CD4-positive, alpha-beta T cell treated with Interleukin-21 for 1 hour (primary cell): ENCODE data around the gene INPP5A.
"Not testable (repeated sequence)": the region's sequence is repeated elsewhere in the genome, so short reads cannot be mapped to it uniquely, and the experiment has no call there.

Source experiments
- DNase-seq: peaks from one replicate; pipeline ENCODE4 v3.0.0-alpha.2; 2020

INPP5A gene

DNA sequence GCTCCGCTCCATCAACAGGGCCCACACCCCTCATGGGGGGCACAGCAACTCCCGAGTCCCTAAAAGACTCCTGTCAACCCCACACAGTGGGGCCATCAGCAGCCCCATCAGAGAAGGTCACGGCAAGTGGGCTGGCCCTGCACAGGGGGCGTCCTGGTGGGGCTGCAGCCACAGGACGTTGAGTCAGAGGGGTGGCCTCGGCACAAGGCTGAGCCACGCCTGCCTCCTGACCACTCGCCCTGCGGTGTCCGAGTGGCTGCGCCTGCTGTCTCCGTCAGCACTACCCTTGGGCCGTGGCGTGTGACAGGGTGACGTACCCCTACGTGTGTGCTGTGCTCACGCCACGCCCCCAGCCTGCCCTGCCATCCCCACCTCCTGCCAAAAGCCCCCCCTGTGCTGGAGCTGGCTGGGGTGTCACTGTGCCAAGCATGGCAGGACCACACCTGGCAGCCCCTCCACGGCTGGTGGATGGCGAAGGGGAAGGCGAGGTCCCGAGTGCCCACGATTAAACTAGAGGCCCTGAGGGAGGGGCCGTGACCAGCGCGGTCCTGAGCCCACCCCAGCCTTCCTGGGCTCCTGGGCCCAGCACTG is 274.4 kb downstream of the INPP5A start:
- DNase-seq, result no peak

DNA sequence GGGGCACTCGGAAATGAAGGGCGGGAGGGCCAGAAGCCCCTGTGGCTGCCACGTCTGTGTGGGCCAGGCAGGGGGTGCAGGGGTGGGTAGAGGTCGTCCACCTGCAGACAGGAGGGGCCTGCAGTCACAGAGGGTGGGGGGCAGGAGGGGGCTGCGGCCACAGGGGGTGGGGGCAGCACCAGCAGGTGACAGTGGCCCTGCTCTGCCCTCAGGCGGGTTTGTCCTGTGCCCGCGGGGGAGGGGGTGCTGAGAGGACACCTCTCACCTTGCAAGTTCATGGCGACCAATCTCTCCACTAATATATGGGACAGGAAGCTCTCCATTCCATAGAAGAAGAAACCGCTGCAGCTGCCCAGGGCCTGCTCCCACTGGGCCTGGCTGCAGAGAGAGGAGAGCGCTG is 274.9 kb downstream of the INPP5A start:
- DNase-seq, result no peak

DNA sequence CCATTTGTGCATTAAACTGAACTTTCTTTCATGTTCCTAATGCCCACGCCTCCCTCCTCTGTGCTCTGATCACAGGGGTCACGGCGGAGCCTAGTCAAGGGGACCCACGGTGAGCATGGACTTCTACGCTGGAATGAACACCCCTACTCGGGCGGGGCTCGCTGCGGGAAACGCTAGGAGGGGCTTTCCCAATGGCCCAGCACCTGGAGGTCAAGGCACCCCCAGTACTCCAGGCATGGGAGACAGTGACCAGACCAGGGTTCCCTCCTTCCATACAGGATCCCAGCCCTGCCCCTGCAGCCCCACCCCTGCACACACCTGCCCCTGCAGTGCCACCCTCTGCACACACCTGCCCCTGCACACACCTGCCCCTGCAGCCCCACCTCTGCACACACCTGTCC is 275.4 kb downstream of the INPP5A start:
- DNase-seq, result no peak

DNA sequence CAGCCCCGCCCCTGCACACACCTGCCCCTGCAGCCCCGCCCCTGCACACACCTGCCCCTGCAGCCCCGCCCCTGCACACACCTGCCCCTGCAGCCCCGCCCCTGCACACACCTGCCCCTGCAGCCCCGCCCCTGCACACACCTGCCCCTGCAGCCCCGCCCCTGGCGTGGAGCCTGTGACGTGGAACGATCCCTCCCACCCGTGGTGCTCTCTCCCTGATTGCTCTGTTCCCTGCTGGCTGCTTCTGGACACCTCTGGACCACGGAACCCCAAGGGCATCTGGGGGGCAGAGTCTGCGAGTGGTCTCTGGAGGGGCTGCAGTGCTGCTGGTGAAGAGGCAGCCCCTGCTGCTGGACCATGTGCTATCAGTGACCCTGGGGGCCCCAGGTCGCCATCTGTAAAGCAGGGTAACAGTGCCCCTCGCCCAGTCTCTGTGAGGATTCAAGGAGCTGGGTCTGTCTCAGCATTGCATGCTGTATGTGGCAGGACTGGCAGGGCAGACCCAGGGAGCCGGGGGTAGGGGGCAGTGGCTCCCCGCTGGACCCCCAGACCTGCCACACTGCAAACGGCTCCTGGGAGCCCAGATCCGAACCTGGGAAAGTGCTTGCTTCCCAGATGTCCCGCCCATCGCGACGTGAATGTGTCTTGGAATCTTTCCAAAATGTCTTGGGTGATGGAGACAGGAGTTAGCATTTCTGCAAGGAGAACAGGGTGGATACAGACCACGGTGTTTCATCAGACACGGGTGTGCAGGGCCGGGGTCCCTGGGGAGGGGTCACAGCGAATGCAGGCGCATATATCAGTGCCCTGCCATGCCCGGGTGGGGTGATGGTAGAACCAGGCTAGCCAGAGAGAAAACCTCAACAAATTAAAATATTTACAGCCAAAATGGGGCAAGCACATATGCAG is 276.2 kb downstream of the INPP5A start:
- DNase-seq, result no peak

DNA sequence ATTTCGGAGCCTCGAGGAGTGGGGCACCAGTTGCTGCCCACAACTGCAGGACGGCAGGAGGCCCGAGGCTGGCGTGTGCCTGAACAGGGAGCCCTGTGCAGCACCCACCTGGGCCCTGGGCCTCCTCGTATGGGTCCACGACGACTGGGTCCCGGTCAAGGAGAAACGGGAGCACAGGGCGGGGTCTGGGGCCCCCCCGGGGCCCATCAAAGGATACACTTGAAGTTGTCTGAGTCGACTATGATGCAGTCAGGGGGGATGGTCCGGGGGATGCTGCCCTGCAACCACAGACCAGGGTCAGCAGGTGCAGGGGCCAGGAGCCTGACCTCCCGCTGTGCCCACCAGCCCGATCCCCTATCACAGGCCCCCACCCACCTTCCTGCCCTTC is 276.9 kb downstream of the INPP5A start:
- DNase-seq, result no peak

DNA sequence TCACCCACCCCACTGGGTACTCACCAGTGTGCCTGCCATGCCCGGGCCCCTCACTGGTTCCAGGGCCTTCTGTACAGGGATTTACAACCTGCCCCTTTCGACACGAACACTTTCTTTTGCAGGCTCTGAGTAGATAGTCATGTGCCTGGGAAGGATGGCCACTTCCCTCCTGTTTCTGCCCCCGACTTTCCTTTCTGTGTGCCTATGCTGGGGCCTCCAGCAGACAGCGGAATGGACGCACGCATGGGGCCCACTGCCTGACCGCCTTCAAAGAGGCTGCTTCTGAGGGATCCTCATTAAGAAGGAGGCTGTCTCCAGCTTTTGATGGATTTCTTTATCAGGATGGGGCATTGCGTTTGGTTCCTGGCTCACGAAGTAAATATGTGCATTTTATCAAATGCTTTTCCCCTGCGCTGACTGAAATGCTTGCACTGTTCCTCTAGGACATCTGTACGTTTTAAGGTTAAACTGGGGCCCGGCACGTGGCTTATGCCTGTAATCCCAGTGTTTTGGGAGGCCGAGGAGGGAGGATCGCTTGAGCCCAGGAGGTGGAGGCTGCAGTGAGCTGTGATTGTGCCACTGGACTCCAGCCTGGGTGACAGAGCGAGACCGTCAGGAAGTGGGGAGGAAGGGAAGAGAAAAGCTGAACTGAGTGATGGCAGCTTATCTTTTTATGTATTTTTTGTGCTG is 277.7 kb downstream of the INPP5A start:
- DNase-seq, result no peak

DNA sequence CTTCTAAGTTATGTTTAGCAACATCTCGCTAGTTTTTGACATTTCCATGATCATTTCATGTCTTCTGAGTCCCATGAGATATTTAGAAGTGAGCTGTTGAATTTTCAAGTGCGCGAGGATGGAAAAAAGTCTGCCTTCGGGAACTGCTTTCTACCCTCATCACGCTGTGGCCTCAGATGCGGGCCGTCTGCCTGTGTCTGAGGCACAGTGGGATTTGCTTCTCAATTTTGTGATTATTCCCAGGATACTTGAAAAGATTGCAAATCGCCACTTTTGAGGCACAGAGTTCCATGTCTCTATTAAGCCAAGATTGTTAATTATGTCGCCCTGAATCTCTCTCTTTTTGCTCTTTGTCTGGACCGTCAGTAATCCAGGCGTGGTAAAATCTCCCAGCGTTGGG is 279.1 kb downstream of the INPP5A start:
- no peak for DNase-seq

DNA sequence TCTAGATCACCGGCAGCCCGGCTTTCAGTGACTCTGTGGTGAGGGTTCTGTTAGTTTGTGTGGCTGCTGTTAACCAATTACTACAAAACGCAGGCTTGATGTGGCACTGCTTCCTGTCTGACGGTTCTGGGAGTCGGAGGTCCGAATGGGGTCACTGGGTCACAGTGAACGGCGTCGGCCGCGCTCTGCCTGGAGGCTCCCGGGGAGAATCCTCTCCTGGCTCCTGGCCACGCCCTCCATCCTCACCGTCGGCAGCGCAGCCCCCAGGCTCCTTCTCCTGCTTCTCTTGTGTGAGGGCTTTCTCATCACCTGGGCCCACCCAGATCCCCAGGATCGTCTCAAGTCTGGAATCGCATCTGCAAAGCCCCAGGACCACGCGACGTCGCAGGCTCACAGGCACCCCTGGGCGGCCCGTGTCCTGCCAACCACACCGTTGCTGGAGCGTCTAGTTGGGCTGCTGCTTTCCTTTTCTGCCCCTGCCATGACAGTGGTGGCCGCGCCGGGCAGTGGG is 280.2 kb downstream of the INPP5A start:
- DNase-seq, result no peak

DNA sequence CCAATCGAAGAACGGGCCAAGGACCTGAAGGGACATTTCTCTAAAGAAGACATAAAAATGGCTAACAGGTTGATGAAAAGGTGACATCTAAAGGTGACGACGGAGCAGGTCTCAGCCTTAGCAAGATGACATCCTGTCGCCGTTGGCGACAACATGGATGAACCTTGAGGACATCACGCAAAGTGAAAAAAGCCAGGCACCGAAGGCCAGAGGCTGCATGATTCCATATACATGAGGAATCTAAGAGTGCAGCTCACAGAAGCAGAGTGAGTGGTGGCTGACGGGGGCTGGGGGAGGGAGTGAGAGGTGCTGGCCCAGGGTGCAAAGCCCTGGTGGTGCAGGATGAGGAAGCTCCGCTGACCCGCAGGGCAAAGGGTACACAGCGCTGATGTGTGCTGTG is 282.5 kb downstream of the INPP5A start:
- DNase-seq, result no peak

DNA sequence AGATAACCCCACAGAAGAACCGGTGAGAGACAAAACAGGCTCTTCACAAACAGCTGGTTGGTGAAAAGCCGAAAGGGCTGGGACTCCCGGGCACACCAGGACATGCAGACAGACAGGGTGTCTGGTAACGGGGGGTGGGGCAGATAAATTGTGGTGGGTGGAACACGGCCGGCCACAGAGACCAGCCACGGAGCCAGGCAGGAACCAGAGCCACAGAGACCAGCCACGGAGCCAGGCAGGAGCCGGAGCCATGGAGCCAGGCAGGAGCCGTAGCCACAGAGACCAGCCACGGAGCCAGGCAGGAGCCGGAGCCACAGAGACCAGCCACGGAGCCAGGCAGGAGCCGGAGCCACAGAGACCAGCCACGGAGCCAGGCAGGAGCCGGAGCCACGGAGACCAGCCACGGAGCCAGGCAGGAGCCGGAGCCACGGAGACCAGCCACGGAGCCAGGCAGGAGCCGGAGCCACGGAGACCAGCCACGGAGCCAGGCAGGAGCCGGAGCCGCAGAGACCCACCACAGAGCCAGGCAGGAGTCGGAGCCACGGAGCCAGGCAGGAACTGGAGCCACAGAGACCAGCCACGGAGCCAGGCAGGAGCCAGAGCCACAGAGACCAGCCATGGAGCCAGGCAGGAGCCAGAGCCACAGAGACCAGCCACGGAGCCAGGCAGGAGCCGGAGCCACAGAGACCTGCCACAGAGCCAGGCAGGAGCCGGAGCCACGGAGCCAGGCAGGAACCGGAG is 288.4 kb downstream of the INPP5A start:
- not testable (repeated sequence) for DNase-seq

DNA sequence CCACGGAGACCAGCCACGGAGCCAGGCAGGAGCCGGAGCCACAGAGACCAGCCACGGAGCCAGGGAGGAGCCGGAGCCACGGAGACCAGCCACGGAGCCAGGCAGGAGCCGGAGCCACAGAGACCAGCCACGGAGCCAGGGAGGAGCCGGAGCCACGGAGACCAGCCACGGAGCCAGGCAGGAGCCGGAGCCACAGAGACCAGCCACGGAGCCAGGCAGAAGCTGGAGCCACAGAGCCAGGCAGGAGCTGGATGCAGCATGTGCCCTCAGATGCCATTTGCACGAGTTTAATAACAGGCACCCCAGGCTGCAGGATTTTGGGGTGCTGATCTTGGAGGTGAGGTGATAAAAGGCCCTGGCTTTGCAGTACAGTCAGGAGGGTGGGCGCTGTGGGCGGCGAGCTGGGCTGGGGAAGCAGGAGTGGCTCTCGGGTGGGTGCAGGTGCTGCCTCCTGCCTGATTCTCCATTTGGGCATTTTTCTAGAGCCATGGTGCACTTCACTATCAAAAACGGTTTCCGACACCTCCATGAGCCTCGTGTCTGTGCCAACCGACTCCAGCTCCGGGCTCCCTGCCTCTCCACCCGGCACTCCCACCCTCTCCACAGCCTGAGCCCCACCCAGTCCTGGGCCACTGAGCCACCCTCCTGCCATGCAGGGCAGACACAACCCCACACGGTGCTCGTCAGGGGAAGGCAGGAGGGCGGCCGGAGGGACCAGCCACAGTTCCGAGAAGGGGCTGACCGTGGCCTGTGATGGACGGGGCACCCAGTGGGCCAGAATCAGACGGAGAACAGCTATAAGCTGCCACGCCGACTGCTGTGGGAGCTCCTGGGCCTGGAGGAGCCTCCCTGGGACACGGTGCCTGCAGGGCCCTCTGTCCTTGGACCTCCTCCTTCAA is 289.2 kb downstream of the INPP5A start:
- DNase-seq, result no peak

DNA sequence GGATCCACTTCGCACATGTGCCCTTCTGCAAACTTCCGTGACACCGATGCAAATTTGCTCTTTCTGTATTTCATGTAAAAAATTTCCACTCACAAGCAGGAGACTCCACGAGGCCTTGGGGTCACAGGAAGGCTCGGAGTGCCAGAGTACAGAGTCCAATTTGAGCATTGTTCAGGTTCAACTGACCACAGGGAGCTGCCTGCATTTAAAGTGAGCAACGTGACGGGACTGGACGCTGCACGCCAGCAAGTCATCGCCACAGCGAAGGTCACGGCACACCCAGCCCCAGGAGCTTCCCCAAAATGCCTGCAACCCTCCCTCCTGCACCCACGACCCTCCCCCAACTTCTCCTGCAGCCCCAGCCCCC is 289.8 kb downstream of the INPP5A start:
- no peak for DNase-seq

DNA sequence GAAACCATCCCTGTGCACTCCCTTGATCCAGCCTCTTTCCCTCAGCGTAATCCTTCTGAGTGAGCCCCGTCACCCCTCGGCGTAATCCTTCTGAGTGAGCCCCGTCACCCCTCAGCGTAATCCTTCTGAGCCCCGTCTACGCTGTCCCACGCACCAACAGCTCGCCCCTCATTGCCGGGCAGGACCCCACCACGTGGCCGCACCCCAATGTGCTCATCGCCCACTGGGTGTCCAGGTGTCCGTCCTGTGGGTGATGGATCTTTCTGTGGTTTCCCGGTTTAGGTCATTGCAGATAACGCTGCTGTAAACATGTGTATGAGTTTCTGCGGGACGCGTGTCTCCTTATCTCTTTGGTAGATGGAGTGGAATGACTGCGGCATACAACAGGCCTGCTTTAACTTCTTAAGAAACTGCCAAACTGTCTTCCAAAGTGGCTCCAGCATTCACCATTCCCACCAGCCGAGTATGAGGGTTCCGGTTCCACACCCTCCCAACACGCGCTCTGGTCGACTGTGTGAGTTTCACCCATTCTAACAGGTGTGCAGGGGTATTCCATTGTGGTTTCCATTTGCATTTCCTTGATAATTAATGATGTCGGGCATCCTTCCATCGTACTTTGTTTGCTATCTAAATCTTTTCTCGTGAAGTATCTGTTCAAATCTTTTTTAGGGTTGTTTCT is 290.4 kb downstream of the INPP5A start:
- no peak for DNase-seq

DNA sequence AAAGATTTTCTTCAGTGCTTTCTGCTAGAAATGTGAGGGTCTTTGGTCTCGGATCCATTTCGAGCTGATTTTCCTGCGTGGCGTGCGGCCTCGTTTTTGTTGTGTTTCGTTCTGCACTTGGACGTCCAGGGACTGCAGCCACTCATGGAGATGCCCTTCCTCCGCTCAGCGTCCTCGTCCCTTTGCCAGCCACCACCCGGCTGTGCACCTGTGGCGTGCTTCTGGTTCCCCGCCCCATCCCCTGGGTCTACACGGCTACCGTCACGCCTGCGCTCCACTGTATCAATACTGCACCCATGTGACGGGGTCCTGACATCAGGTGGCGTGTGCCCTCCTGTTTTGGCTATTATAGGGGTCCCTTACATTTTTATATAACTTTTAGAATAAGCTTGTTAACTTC is 291.1 kb downstream of the INPP5A start:
- DNase-seq, result no peak

DNA sequence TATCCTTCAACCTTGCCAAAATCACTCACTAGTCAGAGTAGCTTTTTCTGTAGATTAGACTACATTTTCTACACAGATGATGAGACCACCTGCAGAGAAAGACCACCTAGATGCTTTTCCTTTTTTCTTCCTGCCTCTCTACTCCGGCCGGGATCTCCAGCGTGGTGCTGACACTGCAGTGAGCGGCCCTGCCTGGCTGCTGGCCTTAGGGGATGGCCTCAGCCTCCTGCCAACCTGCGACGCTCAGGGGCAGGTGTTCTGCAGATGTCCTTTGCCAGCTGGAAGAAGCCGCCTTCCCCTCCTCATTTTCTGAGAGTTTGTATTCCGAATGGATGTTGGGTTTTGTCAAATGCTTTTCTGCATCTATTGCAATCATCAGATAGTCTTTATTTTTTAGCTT is 291.8 kb downstream of the INPP5A start:
- DNase-seq, result no peak

DNA sequence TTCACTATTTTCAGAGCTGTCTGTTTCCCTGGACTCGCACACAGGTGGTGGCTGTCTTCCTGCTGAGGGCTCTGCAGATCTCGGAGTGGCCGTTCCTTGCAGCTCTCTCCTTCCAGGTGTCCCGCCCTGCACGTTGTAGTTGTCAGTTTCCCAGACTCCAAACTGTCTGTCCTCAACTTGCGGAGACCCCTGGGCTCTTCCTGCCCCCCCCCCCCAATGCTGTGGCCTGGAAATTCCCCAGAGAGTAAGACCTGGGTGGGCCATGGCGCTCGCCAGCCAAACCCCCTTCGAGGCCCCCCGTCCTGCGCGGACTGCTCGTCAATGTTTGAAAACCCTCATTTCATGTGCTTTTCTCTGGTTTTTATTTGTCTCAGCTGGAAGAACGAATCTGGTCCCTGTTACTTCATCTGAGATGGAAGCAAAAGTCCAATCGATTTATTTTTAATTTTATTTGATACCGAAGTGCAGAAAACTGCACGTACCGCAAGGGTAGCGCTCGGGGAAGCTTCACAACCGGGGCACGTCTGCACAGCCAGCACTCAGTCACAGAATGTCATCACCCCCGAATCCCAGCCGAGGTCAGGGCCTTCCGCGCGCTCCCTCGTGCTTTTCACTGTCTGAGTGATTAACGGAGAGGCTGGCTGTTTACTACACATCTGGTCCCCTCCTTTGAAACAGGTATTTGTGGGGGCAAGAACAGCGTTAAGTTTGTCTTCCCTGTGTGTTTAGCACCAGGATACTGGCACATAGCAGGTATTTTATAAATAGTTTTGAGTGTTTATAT is 294.8 kb downstream of the INPP5A start:
- no peak for DNase-seq
